Measurements from ENCODE around the gene DYNLT4. TPM values are rescaled to one million over a fixed set of nuclear protein-coding genes. Genes with fewer than 3 reads are reported as not detected.
A peak's percentile ranks its signal among the peaks of the same experiment; 100 is the strongest.

The DYNLT4 gene
- total and polyA plus RNA-seq, 2 of the 13 experiments (the other 11 are each of a cell fraction or from before 2014, with no cell fraction given) = 0.77 TPM; not detected in 1

DNA sequence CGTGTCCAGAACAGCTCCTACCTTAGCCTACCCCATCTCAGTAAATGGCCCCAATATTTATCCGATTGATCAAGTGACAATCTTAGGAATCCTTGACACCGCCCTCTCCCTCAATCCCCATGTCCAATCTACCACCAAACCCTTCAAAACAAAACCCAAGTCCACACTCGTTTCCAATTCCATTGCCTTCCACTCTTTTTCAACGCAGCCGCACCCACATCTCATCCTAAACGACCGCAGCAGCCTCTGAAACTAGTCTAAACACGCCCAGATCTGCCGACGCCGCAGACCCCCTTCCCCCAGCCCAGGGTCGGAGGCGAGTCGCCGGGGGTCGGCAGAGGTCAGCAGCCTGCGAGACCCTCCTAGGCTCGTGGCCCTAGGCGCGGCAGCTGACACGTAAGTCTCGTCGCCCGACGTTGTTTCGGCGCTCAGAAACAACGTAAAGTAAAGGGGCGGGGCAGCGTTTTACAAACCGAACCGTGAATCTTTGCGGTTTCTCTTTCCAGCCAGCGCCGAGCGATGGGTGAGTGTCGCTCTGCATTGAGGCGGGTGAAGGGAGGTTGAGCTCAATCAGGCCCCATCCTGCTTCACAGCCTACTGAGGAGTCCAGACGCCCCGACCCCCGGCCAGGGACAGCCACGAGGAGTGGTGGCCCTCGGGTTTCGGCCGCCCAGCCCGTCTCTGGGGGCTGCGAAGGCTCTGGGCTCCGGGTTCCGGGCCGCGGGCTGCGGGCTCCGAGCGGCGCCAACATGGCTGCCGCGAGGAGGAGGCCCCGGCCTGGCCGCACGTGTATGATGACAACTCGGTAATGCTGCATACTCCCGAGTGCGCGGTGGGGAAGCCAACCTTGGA lies 31.8 kb downstream of the DYNLT4 start, which contains the start of gene RPS8 (continued):
- TF ChIP-seq ZBTB4 (CRISPR knock-in tag; IDR thresholded peaks at IDR 0.05; ENCODE audit: borderline replicate concordance) (peak; percentile 74; the same call in 1 of the 2 replicates), MIER3 (CRISPR knock-in tag; IDR thresholded peaks at IDR 0.05; ENCODE audit: borderline replicate concordance) (no peak), ISX (CRISPR knock-in tag; conservative IDR thresholded peaks at IDR 0.05) (peak; percentile 96), XRCC5 (optimal IDR thresholded peaks at IDR 0.05; ENCODE audit: low read length) (peak; percentile 69), ZNF354B (CRISPR knock-in tag; IDR thresholded peaks at IDR 0.05) (no peak; the same call in 1 of the 2 replicates), PLRG1 (conservative IDR thresholded peaks at IDR 0.05) (no peak), ETV5 (CRISPR knock-in tag; IDR thresholded peaks at IDR 0.05; ENCODE audit: borderline replicate concordance) (peak; percentile 44), MED13 (CRISPR knock-in tag; IDR thresholded peaks at IDR 0.05) (peak; percentile 84), MTF1 (CRISPR knock-in tag; IDR thresholded peaks at IDR 0.05) (no peak), ATF1 (CRISPR knock-in tag; IDR thresholded peaks at IDR 0.05) (peak; percentile 99), CBX2 (IDR thresholded peaks at IDR 0.05; ENCODE audit: low read depth, low read length) (no peak), CBX2 (CRISPR knock-in tag; IDR thresholded peaks at IDR 0.05; ENCODE audit: low read depth) (no peak), SMYD3 (CRISPR knock-in tag; IDR thresholded peaks at IDR 0.05) (peak; percentile 71; the same call in 1 of the 2 replicates), ZNF672 (CRISPR knock-in tag; IDR thresholded peaks at IDR 0.05) (no peak), FOSL2 (CRISPR knock-in tag; IDR thresholded peaks at IDR 0.05) (peak; percentile 54; the same call in 1 of the 2 replicates), ZNF3 (CRISPR knock-in tag; IDR thresholded peaks at IDR 0.05) (no peak), KLF11 (CRISPR knock-in tag; IDR thresholded peaks at IDR 0.05) (peak; percentile 45; the same call in 1 of the 2 replicates), ZNF530 (CRISPR knock-in tag; IDR thresholded peaks at IDR 0.05; ENCODE audit: low read depth) (no peak), ZNF713 (CRISPR knock-in tag; IDR thresholded peaks at IDR 0.05) (no peak), SMAD1 (CRISPR knock-in tag; IDR thresholded peaks at IDR 0.05; ENCODE audit: borderline replicate concordance, low read depth) (no peak; the same call in 1 of the 2 replicates)
- TF ChIP-seq, protein P1, sequence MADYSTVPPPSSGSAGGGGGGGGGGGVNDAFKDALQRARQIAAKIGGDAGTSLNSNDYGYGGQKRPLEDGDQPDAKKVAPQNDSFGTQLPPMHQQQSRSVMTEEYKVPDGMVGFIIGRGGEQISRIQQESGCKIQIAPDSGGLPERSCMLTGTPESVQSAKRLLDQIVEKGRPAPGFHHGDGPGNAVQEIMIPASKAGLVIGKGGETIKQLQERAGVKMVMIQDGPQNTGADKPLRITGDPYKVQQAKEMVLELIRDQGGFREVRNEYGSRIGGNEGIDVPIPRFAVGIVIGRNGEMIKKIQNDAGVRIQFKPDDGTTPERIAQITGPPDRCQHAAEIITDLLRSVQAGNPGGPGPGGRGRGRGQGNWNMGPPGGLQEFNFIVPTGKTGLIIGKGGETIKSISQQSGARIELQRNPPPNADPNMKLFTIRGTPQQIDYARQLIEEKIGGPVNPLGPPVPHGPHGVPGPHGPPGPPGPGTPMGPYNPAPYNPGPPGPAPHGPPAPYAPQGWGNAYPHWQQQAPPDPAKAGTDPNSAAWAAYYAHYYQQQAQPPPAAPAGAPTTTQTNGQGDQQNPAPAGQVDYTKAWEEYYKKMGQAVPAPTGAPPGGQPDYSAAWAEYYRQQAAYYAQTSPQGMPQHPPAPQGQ (CRISPR knock-in tag; IDR thresholded peaks at IDR 0.05; ENCODE audit: borderline replicate concordance) = no peak
- TF ChIP-seq, protein P2, sequence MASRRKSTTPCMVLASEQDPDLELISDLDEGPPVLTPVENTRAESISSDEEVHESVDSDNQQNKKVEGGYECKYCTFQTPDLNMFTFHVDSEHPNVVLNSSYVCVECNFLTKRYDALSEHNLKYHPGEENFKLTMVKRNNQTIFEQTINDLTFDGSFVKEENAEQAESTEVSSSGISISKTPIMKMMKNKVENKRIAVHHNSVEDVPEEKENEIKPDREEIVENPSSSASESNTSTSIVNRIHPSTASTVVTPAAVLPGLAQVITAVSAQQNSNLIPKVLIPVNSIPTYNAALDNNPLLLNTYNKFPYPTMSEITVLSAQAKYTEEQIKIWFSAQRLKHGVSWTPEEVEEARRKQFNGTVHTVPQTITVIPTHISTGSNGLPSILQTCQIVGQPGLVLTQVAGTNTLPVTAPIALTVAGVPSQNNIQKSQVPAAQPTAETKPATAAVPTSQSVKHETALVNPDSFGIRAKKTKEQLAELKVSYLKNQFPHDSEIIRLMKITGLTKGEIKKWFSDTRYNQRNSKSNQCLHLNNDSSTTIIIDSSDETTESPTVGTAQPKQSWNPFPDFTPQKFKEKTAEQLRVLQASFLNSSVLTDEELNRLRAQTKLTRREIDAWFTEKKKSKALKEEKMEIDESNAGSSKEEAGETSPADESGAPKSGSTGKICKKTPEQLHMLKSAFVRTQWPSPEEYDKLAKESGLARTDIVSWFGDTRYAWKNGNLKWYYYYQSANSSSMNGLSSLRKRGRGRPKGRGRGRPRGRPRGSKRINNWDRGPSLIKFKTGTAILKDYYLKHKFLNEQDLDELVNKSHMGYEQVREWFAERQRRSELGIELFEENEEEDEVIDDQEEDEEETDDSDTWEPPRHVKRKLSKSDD (CRISPR knock-in tag; IDR thresholded peaks at IDR 0.05; ENCODE audit: low read depth) = peak; percentile 91
